GM12872 (cell line): ENCODE results near the gene PRSS22.

Experiments
- TF ChIP-seq, protein P1 (sequence below): IDR thresholded peaks from 3 replicates; pipeline ENCODE4 v1.5.1; 2011; ENCODE audit warnings: low read depth, mild to moderate bottlenecking, low read length, moderate library complexity; ENCODE audit not compliant: insufficient read depth

The PRSS22 gene

DNA sequence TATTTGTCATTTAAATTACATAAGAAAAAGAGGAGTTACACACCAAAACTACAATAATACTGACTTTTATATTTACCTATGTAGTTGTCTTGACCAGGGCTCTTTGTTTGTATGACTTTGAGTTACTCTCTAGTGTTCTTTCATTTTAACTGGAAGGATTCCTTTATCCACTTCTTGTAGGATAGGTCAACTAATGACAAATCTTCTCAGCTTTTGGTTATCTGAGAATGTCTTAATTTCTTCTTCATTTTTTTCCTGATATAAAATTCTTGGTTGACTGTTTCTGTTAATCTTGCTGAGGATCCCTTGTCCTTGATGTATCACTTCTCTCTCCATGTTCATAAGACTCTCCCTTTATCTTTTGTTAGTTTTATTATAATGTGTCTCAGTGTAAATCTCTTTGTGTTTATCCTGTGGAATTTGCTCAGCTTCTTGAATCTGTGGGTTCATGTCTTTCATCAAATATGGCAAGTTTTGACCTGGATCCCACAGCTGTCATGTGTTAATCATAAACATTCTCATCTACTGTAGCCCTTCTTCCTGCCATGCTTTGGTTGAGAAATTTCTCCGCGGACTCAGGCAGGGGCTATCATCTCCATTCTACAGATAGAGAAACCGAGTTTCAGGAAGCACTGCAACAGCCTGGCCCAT is 54.3 kb downstream of the PRSS22 start:
- TF ChIP-seq, protein P1, sequence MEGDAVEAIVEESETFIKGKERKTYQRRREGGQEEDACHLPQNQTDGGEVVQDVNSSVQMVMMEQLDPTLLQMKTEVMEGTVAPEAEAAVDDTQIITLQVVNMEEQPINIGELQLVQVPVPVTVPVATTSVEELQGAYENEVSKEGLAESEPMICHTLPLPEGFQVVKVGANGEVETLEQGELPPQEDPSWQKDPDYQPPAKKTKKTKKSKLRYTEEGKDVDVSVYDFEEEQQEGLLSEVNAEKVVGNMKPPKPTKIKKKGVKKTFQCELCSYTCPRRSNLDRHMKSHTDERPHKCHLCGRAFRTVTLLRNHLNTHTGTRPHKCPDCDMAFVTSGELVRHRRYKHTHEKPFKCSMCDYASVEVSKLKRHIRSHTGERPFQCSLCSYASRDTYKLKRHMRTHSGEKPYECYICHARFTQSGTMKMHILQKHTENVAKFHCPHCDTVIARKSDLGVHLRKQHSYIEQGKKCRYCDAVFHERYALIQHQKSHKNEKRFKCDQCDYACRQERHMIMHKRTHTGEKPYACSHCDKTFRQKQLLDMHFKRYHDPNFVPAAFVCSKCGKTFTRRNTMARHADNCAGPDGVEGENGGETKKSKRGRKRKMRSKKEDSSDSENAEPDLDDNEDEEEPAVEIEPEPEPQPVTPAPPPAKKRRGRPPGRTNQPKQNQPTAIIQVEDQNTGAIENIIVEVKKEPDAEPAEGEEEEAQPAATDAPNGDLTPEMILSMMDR: no peak
